Brain microvascular endothelial cell (primary cell): Measurements from ENCODE around the gene HENMT1.
A peak's percentile ranks its signal among the peaks of the same experiment; 100 is the strongest.
"Not testable (repeated sequence)": the region's sequence is repeated elsewhere in the genome, so short reads cannot be mapped to it uniquely, and the experiment has no call there.

ENCODE experiments used
- DNase-seq: peaks from one replicate; pipeline ENCODE4 v3.0.0-alpha.2; 2020
- H3K27ac ChIP-seq: fragments of 250-450 bp; sonication (Bioruptor Pico); 2 replicates; pipeline ENCODE4 v1.5.1; 2020; ENCODE audit warnings: mild to moderate bottlenecking, moderate library complexity
- H3K27me3 ChIP-seq: fragments of 250-450 bp; sonication (Bioruptor Pico); replicated peaks from 2 replicates; pipeline ENCODE4 v1.5.1; 2020; ENCODE audit warnings: mild to moderate bottlenecking
- H3K36me3 ChIP-seq: fragments of 250-450 bp; sonication (Bioruptor Pico); replicated peaks from 2 replicates; pipeline ENCODE4 v1.5.1; 2020; ENCODE audit warnings: mild to moderate bottlenecking
- H3K4me3 ChIP-seq: 2 replicates; pipeline ENCODE4 v1.5.1; 2011; ENCODE audit warnings: low read depth, mild to moderate bottlenecking, control low read depth, low read length, moderate library complexity
- CTCF ChIP-seq: IDR thresholded peaks from 2 replicates; pipeline ENCODE4 v1.5.1; 2011; ENCODE audit warnings: low read depth, mild to moderate bottlenecking, moderate library complexity, low read length, control low read depth, inconsistent platforms; ENCODE audit errors: missing control alignments
- in situ Hi-C: cut with HindIII; loops from 2 replicates; pipeline ENCODE4 v1.10.0; 2017; ENCODE audit warnings: low sequenced_read_pairs, low pct_ligation_motif_present

HENMT1 gene

DNA sequence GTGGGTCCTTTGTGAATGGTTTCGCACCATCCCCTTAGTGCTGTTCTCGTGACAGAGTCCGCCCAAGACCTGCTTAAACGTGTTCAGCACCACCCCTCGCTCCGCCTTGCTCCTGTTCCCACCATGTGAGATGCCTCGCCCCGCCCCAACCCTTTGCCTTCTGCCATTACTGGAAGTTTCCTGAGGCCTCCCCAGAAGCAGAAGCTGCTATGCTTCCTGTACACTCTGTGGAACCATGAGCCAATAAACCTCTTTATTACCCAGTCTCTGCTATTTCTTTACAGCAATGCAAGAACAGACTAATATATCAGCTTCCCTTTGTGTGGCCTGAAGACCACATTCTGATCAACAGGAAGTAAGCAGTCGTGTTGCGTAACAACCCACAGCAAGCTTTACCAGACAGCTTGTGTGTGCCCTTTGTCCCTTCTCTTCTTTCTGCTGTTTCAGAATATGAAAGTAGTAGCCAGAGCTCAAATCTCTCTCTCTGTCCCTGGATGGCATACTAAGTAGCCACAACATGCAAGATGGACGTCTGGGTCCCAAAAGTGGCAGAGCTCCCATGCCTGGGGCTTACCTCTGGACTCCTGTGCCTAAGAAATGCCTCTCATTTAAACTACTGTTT is 14.1 kb downstream of the HENMT1 start:
- no peak for TF ChIP-seq CTCF
- no peak overlapping the region for H3K4me3 ChIP-seq
- no peaks in the 10 kb centered on the region for H3K27me3 ChIP-seq
- peak; percentile 61 for DNase-seq
- no peak overlapping the region for H3K27ac ChIP-seq
- H3K36me3 ChIP-seq, result no peaks in the 10 kb centered on the region
- in situ Hi-C loops, result no loop called here

DNA sequence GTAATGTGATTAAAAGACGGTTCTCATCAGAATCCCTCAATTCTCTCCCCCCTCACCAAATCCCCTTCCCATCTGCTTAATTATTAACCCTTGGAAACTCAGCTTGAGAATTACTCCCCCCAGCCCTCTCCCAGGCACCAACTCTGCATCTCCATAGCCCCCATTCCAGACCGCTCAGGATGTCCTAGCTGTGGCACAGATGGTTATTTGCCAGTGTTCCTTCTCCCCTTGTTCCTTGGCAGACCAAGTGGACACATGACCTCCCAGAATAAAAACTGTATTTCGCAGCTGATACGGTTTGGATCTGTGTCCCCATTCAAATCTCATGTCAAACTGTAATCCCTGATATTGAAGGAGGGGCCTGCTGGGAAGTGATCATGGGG is 14.6 kb downstream of the HENMT1 start:
- H3K4me3 ChIP-seq, result no peak overlapping the region

GRCh38 chr1:108645564-108646184 is 15.2 kb downstream of the HENMT1 start:
- no peak for DNase-seq
- Histone ChIP-seq H3K27me3 (no peaks in the 10 kb centered on the region), H3K4me3 (no peak overlapping the region), H3K36me3 (no peaks in the 10 kb centered on the region), H3K27ac (no peak overlapping the region)
- TF ChIP-seq CTCF, result no peak
- in situ Hi-C loops, result no loop called here

More for the DNA sequence above, 14.6 kb downstream of the HENMT1 start:
- no peak for TF ChIP-seq CTCF
- no peak for DNase-seq
- Histone ChIP-seq H3K27me3 (no peaks in the 10 kb centered on the region), H3K36me3 (no peaks in the 10 kb centered on the region), H3K27ac (no peak overlapping the region)
- in situ Hi-C loops, result no loop called here

DNA sequence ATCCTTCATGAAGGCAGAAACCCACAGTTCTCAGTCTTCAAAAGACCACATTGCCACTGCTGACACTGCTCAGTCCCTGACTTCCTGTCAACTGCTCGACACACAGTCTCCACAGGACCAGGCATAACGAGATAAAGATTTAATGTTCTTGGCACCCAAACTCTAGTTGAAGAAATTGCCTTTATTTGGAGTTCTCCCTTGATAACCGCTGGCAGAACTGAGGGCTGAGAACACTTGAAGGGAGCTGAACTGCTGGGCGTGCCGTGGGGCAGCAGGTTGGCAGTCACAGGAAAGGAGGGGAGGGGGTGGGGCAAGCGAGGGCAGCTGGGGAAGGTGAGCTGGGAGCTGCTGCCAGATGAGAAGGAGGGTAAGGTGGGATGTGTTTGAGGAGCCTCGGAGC is 15.9 kb downstream of the HENMT1 start:
- no peak overlapping the region for H3K4me3 ChIP-seq
- no peaks in the 10 kb centered on the region for H3K36me3 ChIP-seq
- H3K27me3 ChIP-seq, result no peaks in the 10 kb centered on the region
- in situ Hi-C loops, result no loop called here
- no peak for TF ChIP-seq CTCF
- H3K27ac ChIP-seq, result no peak overlapping the region
- DNase-seq, result no peak

DNA sequence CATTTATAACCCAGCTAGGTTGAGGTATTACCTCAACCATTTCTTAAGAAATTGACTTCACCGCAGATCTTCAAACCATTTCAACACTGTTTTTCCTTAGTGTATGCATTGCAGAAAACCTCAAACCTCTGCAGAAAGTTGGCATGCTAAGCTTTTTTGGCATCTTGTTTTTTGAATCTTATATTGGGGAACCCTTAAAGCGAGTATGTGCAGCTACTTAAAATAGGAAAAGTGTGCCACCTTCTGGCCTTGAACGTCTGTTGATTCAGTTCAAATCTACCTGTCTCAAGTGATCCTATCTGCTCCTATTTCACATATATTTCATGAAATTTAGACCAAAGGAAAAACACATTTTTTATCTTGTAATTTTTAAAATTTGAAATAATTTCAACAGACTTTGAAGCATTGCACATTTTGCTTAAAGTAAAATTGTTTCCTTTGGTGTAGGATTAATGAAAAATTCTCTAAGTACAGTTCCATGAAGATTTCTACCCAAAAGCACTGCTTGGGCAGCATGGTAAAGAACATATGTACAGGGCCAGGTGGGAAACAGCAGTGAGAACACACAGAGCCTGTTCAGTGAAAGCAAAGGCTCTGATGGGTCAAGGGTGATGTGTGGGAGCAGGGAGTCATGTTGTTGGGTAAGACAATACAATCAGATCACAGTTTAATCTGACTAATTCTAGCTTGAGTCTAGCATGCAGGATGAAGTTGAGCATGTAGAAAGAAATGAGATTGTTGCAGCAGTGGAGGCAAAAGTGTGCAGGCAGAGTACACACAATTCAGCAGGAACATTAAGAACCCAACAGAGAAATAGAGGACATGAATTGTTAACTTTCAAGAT is 17.2 kb downstream of the HENMT1 start:
- Histone ChIP-seq H3K27me3 (no peaks in the 10 kb centered on the region), H3K36me3 (no peaks in the 10 kb centered on the region), H3K27ac (no peak overlapping the region), H3K4me3 (no peak overlapping the region)
- DNase-seq, result peak; percentile 61
- peak; percentile 63 for TF ChIP-seq CTCF
- in situ Hi-C loops, result no loop called here

DNA sequence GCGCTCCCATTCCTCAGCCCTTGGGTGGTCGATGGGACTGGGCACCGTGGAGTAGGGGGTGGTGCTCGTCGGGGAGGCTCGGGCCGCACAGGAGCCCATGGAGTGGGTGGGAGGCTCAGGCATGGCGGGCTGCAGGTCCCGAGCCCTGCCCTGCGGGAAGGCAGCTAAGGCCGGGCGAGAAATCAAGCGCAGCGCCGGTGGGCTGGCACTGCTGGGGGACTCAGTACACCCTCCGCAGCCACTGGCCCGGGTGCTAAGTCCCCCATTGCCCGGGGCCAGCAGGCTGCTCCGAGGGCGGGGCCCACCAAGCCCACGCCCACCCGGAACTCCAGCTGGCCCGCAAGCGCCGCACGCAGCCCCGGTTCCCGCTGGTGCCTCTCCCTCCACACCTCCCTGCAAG is 20.0 kb downstream of the HENMT1 start:
- DNase-seq, H3K4me3 ChIP-seq, H3K27ac ChIP-seq, H3K36me3 ChIP-seq, H3K27me3 ChIP-seq, in situ Hi-C loops: not testable (repeated sequence)
